HG02870 (cell line): ENCODE data around the gene PATE1.

Experiments
- ATAC-seq: cut with Tn5 transposase; IDR thresholded peaks from one replicate; pipeline ENCODE4 v1.9.1; 2021; ENCODE audit warnings: mild to moderate bottlenecking, moderate library complexity; ENCODE audit not compliant: unreplicated experiment

PATE1 gene

GRCh38 chr11:125787827-125788226 is 41.7 kb downstream of the PATE1 start, which contains the start of gene PATE3:
PATE3 (plus strand) TSS chr11:125788127; CDS start chr11:125788152, 25 bp downstream.
- ATAC-seq = no peak

GRCh38 chr11:125790825-125791224 is 44.7 kb downstream of the PATE1 start:
- no peak for ATAC-seq

GRCh38 chr11:125797641-125798040 is 51.6 kb downstream of the PATE1 start:
- ATAC-seq = no peak
